Measurements from ENCODE around the gene AP4M1.

DNA sequence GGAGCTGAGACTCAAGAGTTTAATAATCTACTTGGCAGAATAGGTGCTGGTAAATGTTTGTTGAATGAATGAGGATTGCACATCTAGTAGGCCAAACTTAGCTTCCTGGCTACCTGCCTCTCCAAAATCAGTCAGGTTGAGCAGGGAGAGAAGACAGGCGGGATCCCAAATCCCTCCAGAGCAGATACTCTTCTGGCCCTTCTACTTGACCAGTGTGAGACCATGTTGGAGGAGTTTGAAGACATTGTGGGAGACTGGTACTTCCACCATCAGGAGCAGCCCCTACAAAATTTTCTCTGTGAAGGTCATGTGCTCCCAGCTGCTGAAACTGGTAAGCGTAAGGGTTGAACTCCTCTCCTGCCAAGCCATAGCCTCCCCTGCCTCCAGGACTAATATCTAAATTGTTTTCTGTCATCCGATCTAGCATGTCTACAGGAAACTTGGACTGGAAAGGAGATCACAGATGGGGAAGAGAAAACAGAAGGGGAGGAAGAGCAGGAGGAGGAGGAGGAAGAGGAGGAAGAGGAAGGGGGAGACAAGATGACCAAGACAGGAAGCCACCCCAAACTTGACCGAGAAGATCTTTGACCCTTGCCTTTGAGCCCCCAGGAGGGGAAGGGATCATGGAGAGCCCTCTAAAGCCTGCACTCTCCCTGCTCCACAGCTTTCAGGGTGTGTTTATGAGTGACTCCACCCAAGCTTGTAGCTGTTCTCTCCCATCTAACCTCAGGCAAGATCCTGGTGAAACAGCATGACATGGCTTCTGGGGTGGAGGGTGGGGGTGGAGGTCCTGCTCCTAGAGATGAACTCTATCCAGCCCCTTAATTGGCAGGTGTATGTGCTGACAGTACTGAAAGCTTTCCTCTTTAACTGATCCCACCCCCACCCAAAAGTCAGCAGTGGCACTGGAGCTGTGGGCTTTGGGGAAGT, 23.1 kb downstream of the AP4M1 start:
- TF ChIP-seq, protein P1, sequence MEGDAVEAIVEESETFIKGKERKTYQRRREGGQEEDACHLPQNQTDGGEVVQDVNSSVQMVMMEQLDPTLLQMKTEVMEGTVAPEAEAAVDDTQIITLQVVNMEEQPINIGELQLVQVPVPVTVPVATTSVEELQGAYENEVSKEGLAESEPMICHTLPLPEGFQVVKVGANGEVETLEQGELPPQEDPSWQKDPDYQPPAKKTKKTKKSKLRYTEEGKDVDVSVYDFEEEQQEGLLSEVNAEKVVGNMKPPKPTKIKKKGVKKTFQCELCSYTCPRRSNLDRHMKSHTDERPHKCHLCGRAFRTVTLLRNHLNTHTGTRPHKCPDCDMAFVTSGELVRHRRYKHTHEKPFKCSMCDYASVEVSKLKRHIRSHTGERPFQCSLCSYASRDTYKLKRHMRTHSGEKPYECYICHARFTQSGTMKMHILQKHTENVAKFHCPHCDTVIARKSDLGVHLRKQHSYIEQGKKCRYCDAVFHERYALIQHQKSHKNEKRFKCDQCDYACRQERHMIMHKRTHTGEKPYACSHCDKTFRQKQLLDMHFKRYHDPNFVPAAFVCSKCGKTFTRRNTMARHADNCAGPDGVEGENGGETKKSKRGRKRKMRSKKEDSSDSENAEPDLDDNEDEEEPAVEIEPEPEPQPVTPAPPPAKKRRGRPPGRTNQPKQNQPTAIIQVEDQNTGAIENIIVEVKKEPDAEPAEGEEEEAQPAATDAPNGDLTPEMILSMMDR (IDR thresholded peaks at IDR 0.05), result no peak
- TF ChIP-seq POLR2A (IDR thresholded peaks at IDR 0.05) (no peak), EP300 (IDR thresholded peaks at IDR 0.05) (no peak)

All from gastroesophageal sphincter (tissue), 3 donors.